ENCODE measurements around the gene APBA3.

The APBA3 gene

GRCh38 chr19:3810708-3811355 is 49.3 kb upstream of the APBA3 start:
- no peak overlapping the region for H3K4me3 ChIP-seq (ENCODE audit: low read depth, low read length)
- H3K27ac ChIP-seq (ENCODE audit: extremely low read depth, low read depth, low read length) = no peak overlapping the region
- H3K4me1 ChIP-seq (ENCODE audit: control insufficient read depth, insufficient read depth, low read length) = no peaks in the 10 kb centered on the region
- no peak for TF ChIP-seq HIC1 (tag by site-specific recombination; IDR thresholded peaks at IDR 0.05)
- no peak for TF ChIP-seq ZNF654 (tag by site-specific recombination; IDR thresholded peaks at IDR 0.05; ENCODE audit: low read depth)
- no peak for TF ChIP-seq ZFP37 (tag by site-specific recombination; IDR thresholded peaks at IDR 0.05)
- TF ChIP-seq ZNF433 (tag by site-specific recombination; IDR thresholded peaks at IDR 0.05; ENCODE audit: low read depth) = no peak
- TF ChIP-seq ZNF610 (tag by site-specific recombination; IDR thresholded peaks at IDR 0.05; ENCODE audit: borderline replicate concordance) = no peak
- TF ChIP-seq ZNF362 (tag by site-specific recombination; IDR thresholded peaks at IDR 0.05) = no peak
- TF ChIP-seq ZFP3 (tag by site-specific recombination; IDR thresholded peaks at IDR 0.05; ENCODE audit: low read depth) = no peak
- no peak for TF ChIP-seq KLF8 (tag by site-specific recombination; IDR thresholded peaks at IDR 0.05)
- no peak for TF ChIP-seq ZNF138 (tag by site-specific recombination; IDR thresholded peaks at IDR 0.05; ENCODE audit: borderline replicate concordance)
- no peak for TF ChIP-seq KLF7 (tag by site-specific recombination; IDR thresholded peaks at IDR 0.05; ENCODE audit: borderline replicate concordance)
- TF ChIP-seq KLF10 (tag by site-specific recombination; IDR thresholded peaks at IDR 0.05) = no peak
- no peak for TF ChIP-seq ZNF555 (tag by site-specific recombination; conservative IDR thresholded peaks at IDR 0.05)
- no peak for TF ChIP-seq ZNF10 (tag by site-specific recombination; IDR thresholded peaks at IDR 0.05)
- TF ChIP-seq GLI2 (tag by site-specific recombination; IDR thresholded peaks at IDR 0.05; ENCODE audit: borderline replicate concordance, low read depth) = no peak
- no peak for TF ChIP-seq ZNF777 (tag by site-specific recombination; IDR thresholded peaks at IDR 0.05; ENCODE audit: borderline replicate concordance)
- no peak for TF ChIP-seq CTCF (tag by site-specific recombination; IDR thresholded peaks at IDR 0.05)
- no peak for TF ChIP-seq ZNF621 (tag by site-specific recombination; IDR thresholded peaks at IDR 0.05)
- no peaks in the 10 kb centered on the region for H3K9me3 ChIP-seq (ENCODE audit: control insufficient read depth, insufficient read depth, low read depth, low read length)
- ChIA-PET POLR2A (interaction anchor here (0.6 kb wide), 1 partner anchor 60 kb away, joined by 6 read pairs; no protein-coding TSS in a partner anchor), CTCF (interaction anchor here (2.9 kb wide), 1 partner anchor 11 kb away, joined by 15 read pairs; no protein-coding TSS in a partner anchor)
- no peaks in the 10 kb centered on the region for H3K36me3 ChIP-seq (ENCODE audit: control insufficient read depth in 2 of 2, insufficient read depth in 1 of 2, low read length in 2 of 2)

- Histone ChIP-seq H3K36me3 (ENCODE audit: control insufficient read depth in 2 of 2, insufficient read depth in 1 of 2, low read length in 2 of 2) (no peaks in the 10 kb centered on the region), H3K4me3 (ENCODE audit: low read depth, low read length) (no peak overlapping the region), H3K27ac (ENCODE audit: extremely low read depth, low read depth, low read length) (no peak overlapping the region), H3K4me1 (ENCODE audit: control insufficient read depth, insufficient read depth, low read length) (no peaks in the 10 kb centered on the region), H3K9me3 (ENCODE audit: control insufficient read depth, insufficient read depth, low read depth, low read length) (no peaks in the 10 kb centered on the region)
- POLR2A ChIA-PET = no interaction called here
- CTCF ChIA-PET = no interaction called here
- TF ChIP-seq BCL6B (tag by site-specific recombination; IDR thresholded peaks at IDR 0.05) (no peak), ZFHX2 (tag by site-specific recombination; conservative IDR thresholded peaks at IDR 0.05) (peak; percentile 56), EGR2 (tag by site-specific recombination; IDR thresholded peaks at IDR 0.05; ENCODE audit: low read depth) (0 out of 2 replicates have a peak, but pooled peaks have one; percentile 41)
Measured at GRCh38 chr19:3809881-3810707, 48.6 kb upstream of the APBA3 start.

Measured in HEK293 (cell line).